Lower leg skin (tissue), 3 donors: ENCODE results near the gene TKT.

ENCODE experiments used
- CTCF ChIP-seq, 3 donors: fragments of 450-650 bp; IDR thresholded peaks; one replicate each; pipeline ENCODE4 v1.5.1; 2016; ENCODE audit warnings: antibody characterized with exemption in 3 of 3, mild to moderate bottlenecking in 3 of 3, moderate library complexity in 2 of 3
- POLR2A ChIP-seq, 2 donors: fragments of 450-650 bp; IDR thresholded peaks; one replicate each; pipeline ENCODE4 v1.6.1; 2016 to 2017; ENCODE audit warnings: antibody characterized with exemption in 2 of 2, mild to moderate bottlenecking in 1 of 2, moderate library complexity in 1 of 2

- TF ChIP-seq CTCF (IDR thresholded peaks at IDR 0.05) (no peak), POLR2A (IDR thresholded peaks at IDR 0.05) (no peak)
Measured at GRCh38 chr3:53217175-53217574, 38.6 kb downstream of the TKT start.
